RWPE2 (cell line): ENCODE data around the gene CCDC12.
"Not testable (repeated sequence)": the region's sequence is repeated elsewhere in the genome, so short reads cannot be mapped to it uniquely, and the experiment has no call there.

Experiments
- ATAC-seq: fragments of 200-7000 bp; cut with Tn5 transposase; 3 replicates; pipeline ENCODE4 v1.9.1; 2021; ENCODE audit warnings: low read depth
- DNase-seq: peaks from one replicate; pipeline ENCODE4 v3.0.0-alpha.2; 2020; ENCODE audit warnings: low spot score
- H3K27ac ChIP-seq: fragments of 450-650 bp; 2 replicates; pipeline ENCODE4 v1.5.1; 2017; ENCODE audit warnings: mild to moderate bottlenecking; ENCODE audit not compliant: poor library complexity, severe bottlenecking
- H3K27me3 ChIP-seq: fragments of 250-450 bp; sonication (Bioruptor Pico); 2 replicates; pipeline ENCODE4 v1.5.1; 2021; ENCODE audit warnings: mild to moderate bottlenecking, moderate library complexity; ENCODE audit not compliant: insufficient read depth, poor library complexity, severe bottlenecking
- H3K36me3 ChIP-seq: fragments of 250-450 bp; sonication (Bioruptor Pico); 2 replicates; pipeline ENCODE4 v1.5.1; 2020; ENCODE audit warnings: low read depth, mild to moderate bottlenecking, moderate library complexity
- H3K4me1 ChIP-seq: fragments of 250-450 bp; sonication (Bioruptor Pico); 2 replicates; pipeline ENCODE4 v1.5.1; 2021; ENCODE audit warnings: mild to moderate bottlenecking, moderate library complexity; ENCODE audit not compliant: insufficient read depth, poor library complexity, severe bottlenecking
- H3K4me3 ChIP-seq: fragments of 250-450 bp; sonication (Bioruptor Pico); 2 replicates; pipeline ENCODE4 v1.5.1; 2021; ENCODE audit warnings: mild to moderate bottlenecking, moderate library complexity; ENCODE audit not compliant: severe bottlenecking
- H3K9me3 ChIP-seq: fragments of 250-450 bp; sonication (Bioruptor Pico); 2 replicates; pipeline ENCODE4 v1.5.1; 2021; ENCODE audit warnings: mild to moderate bottlenecking, moderate library complexity; ENCODE audit not compliant: severe bottlenecking
- TF ChIP-seq, protein P1 (sequence below): fragments of 450-650 bp; IDR thresholded peaks from one replicate; pipeline ENCODE4 v1.5.1; 2017; ENCODE audit warnings: mild to moderate bottlenecking, moderate library complexity; ENCODE audit not compliant: poor library complexity, severe bottlenecking

The CCDC12 gene

DNA sequence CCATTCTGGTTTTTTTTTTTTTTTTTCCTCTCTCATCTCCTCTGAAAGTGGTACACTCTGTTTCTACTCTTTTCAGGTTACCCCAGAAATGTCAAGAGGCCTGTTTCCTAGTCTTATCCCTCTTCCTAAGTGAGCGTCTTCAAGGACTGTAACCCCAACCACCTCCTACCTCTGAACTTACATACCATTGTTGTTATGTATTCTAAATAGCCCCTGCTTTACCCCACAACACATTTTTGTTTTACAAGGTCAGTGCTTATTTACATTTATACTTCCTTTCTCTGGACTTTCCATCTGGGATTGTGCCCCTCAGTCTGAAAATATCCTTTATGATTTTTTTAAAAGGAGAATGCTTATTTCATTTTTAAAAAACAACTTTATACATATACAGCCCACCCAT, 60.3 kb downstream of the CCDC12 start:
- Histone ChIP-seq H3K27ac (no peak overlapping the region), H3K4me3 (no peak overlapping the region), H3K4me1 (peaks cover 10% of the 10 kb centered on the region), H3K27me3 (no peaks in the 10 kb centered on the region), H3K9me3 (peaks cover 6% of the 10 kb centered on the region), H3K36me3 (peaks cover 38% of the 10 kb centered on the region)
- ATAC-seq (no peak), DNase-seq (no peak)
- TF ChIP-seq, protein P1, sequence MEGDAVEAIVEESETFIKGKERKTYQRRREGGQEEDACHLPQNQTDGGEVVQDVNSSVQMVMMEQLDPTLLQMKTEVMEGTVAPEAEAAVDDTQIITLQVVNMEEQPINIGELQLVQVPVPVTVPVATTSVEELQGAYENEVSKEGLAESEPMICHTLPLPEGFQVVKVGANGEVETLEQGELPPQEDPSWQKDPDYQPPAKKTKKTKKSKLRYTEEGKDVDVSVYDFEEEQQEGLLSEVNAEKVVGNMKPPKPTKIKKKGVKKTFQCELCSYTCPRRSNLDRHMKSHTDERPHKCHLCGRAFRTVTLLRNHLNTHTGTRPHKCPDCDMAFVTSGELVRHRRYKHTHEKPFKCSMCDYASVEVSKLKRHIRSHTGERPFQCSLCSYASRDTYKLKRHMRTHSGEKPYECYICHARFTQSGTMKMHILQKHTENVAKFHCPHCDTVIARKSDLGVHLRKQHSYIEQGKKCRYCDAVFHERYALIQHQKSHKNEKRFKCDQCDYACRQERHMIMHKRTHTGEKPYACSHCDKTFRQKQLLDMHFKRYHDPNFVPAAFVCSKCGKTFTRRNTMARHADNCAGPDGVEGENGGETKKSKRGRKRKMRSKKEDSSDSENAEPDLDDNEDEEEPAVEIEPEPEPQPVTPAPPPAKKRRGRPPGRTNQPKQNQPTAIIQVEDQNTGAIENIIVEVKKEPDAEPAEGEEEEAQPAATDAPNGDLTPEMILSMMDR, result no peak

DNA sequence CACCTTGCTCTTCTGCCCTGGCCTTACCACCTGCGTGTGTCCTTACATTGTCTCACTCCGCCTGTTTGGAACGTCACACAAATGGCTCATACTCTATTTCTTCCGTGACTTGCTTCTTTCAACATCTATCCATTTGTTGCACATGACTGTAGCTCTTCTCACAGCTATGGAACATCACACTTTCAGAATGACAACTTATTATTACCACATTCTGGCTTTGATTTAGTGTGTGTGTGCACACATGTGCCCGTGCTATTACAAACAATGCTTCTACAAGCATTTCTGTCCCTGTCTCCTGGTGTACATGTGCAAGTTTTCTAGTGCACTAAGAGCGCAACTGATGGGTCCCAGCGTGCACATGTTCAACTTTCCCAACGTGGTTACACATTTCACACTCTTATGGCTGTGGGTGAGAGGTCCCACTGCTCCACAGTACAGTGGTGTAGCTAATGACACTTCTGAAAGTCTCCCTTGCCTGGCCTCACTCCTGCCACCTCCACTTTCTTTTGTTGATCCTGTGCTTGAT, 61.2 kb downstream of the CCDC12 start:
- no peak overlapping the region for H3K27ac ChIP-seq
- TF ChIP-seq, protein P1, result no peak
- peaks cover 6% of the 10 kb centered on the region for H3K9me3 ChIP-seq
- DNase-seq (no peak), ATAC-seq (no peak)
- no peaks in the 10 kb centered on the region for H3K27me3 ChIP-seq
- H3K4me3 ChIP-seq, result no peak overlapping the region
- peaks cover 29% of the 10 kb centered on the region for H3K36me3 ChIP-seq
- peaks cover 10% of the 10 kb centered on the region for H3K4me1 ChIP-seq

GRCh38 chr3:46914849-46915248, 61.7 kb downstream of the CCDC12 start:
- H3K4me1 ChIP-seq, result peaks cover 10% of the 10 kb centered on the region
- no peaks in the 10 kb centered on the region for H3K27me3 ChIP-seq
- DNase-seq, result no peak
- H3K9me3 ChIP-seq, result peaks cover 6% of the 10 kb centered on the region
- TF ChIP-seq, protein P1, result no peak
- ATAC-seq, result no peak
- H3K36me3 ChIP-seq, result peaks cover 25% of the 10 kb centered on the region
- no peak overlapping the region for H3K4me3 ChIP-seq
- H3K27ac ChIP-seq, result no peak overlapping the region

- H3K27ac ChIP-seq, result peak overlapping the region; percentile 12
- H3K9me3 ChIP-seq, result peaks cover 6% of the 10 kb centered on the region
- H3K36me3 ChIP-seq, result peaks cover 14% of the 10 kb centered on the region
- peaks cover 10% of the 10 kb centered on the region for H3K4me1 ChIP-seq
- no peaks in the 10 kb centered on the region for H3K27me3 ChIP-seq
- no peak overlapping the region for H3K4me3 ChIP-seq
- peak; percentile 81 for DNase-seq
- ATAC-seq, result peak; percentile 85
- TF ChIP-seq, protein P1, result no peak
Measured at GRCh38 chr3:46913644-46914043, 62.9 kb downstream of the CCDC12 start.

DNA sequence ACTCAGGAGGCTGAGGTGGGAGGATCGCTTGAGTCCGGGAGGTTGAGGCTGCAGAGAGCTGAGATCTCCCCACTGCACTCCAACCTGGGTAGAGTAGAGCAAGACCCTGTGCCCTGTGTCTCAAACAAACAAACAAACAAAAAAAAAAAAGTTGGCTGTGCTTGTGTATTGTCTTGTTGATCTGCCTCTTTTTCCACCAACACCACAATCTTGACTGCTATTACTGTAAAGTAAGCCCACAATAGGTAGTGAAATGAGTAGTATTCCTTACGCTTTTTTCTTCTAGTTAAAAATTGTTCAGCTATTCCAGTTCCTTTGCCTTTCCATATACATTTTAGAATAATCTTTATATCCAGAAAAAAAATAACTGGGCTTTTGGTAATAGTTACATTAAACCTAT, 63.6 kb downstream of the CCDC12 start:
- no peak for DNase-seq
- peaks cover 10% of the 10 kb centered on the region for H3K4me1 ChIP-seq
- H3K4me3 ChIP-seq, result no peak overlapping the region
- TF ChIP-seq, protein P1, result no peak
- peaks cover 7% of the 10 kb centered on the region for H3K36me3 ChIP-seq
- H3K9me3 ChIP-seq, result peaks cover under 1% of the 10 kb centered on the region
- H3K27me3 ChIP-seq, result no peaks in the 10 kb centered on the region
- no peak for ATAC-seq
- H3K27ac ChIP-seq, result no peak overlapping the region

GRCh38 chr3:46910914-46911313, 65.6 kb downstream of the CCDC12 start:
- not testable (repeated sequence) for ATAC-seq, H3K9me3 ChIP-seq, H3K27ac ChIP-seq, H3K27me3 ChIP-seq, H3K4me3 ChIP-seq, H3K36me3 ChIP-seq, DNase-seq
- H3K4me1 ChIP-seq, result peaks cover 10% of the 10 kb centered on the region
